H1 (cell line): Measurements from ENCODE around the gene ARHGEF4. TPM values are rescaled to one million over a fixed set of nuclear protein-coding genes. Genes with fewer than 3 reads are reported as not detected.

Source experiments
- CTCF ChIA-PET: fragments of 300-600 bp; sonication (Branson Sonifier 250); formaldehyde crosslinking; loops from one replicate; lab custom pipeline; 2021; ENCODE audit not compliant: partially characterized antibody; lab: Charles Lee
- POLR2A ChIA-PET: fragments of 300-600 bp; sonication (Branson Sonifier 250); formaldehyde crosslinking; loops from one replicate; lab custom pipeline; 2021; ENCODE audit warnings: inconsistent platforms; ENCODE audit not compliant: partially characterized antibody; lab: Charles Lee
- DNase-seq, 2 experiments: peaks; one replicate each; pipeline versions ENCODE4 v3.0.0 to v3.0.0-alpha.2; 2010 to 2022; ENCODE audit warnings: low spot score in 2 of 2, low read depth in 1 of 2, mixed read lengths in 1 of 2
- FAIRE-seq: peaks from 2 replicates; lab custom pipeline; 2011; peaks lifted over from hg19 to GRCh38; lab: Jason Lieb, UNC
- H2AFZ ChIP-seq: 2 replicates; pipeline ENCODE4 v1.8.1; 2012; ENCODE audit warnings: low read length, inconsistent platforms
- H2AK5ac ChIP-seq: 2 replicates; pipeline ENCODE4 v1.6.1; 2013; ENCODE audit warnings: low read depth, low read length
- H2BK120ac ChIP-seq: replicated peaks from 2 replicates; pipeline ENCODE3; 2013; ENCODE audit warnings: low read depth, low read length, inconsistent platforms
- H2BK12ac ChIP-seq: 2 replicates; pipeline ENCODE4 v1.6.1; 2013; ENCODE audit warnings: low read depth, low read length
- H2BK15ac ChIP-seq: 2 replicates; pipeline ENCODE4 v1.6.1; 2013; ENCODE audit warnings: low read length
- H2BK20ac ChIP-seq: 2 replicates; pipeline ENCODE4 v1.6.1; 2013; ENCODE audit warnings: low read length
- H2BK5ac ChIP-seq: 2 replicates; pipeline ENCODE4 v1.6.1; 2013; ENCODE audit warnings: low read depth, low read length
- H3K14ac ChIP-seq: 2 replicates; pipeline ENCODE4 v1.6.1; 2013; ENCODE audit warnings: inconsistent platforms; ENCODE audit not compliant: insufficient read length
- H3K18ac ChIP-seq: 2 replicates; pipeline ENCODE4 v1.6.1; 2013; ENCODE audit warnings: low read length; ENCODE audit errors: extremely low read depth
- H3K23ac ChIP-seq: 2 replicates; pipeline ENCODE4 v1.6.1; 2013; ENCODE audit warnings: inconsistent platforms; ENCODE audit not compliant: insufficient read length
- H3K23me2 ChIP-seq: 2 replicates; pipeline ENCODE4 v1.6.1; 2013; ENCODE audit warnings: low read depth, low read length
- H3K27ac ChIP-seq: 2 replicates; pipeline ENCODE4 v1.6.1; 2011; ENCODE audit warnings: low read depth, low read length, inconsistent platforms
- H3K27me3 ChIP-seq, 4 experiments: replicated peaks in 1 of 4; 1 replicate in 1 of 4; 2 replicates in 3 of 4; pipeline versions ENCODE4 v1.6.1 to v1.8.1; 2011 to 2013; ENCODE audit warnings: low read length in 3 of 4, mild to moderate bottlenecking in 3 of 4, inconsistent platforms in 2 of 4, mixed read lengths in 2 of 4, moderate library complexity in 1 of 4; ENCODE audit not compliant: control insufficient read depth in 3 of 4, insufficient read depth in 3 of 4; ENCODE audit errors: extremely low read depth in 1 of 4
- H3K36me3 ChIP-seq, 4 experiments: 2 replicates each; pipeline versions ENCODE4 v1.6.1 to v1.8.1; 2011 to 2013; ENCODE audit warnings: mild to moderate bottlenecking in 4 of 4, low read length in 3 of 4, moderate library complexity in 2 of 4, control low read depth in 1 of 4, inconsistent platforms in 1 of 4; ENCODE audit not compliant: insufficient read depth in 4 of 4, control insufficient read depth in 2 of 4
- H3K4ac ChIP-seq: replicated peaks from 2 replicates; pipeline ENCODE3; 2013; ENCODE audit warnings: low read length, low read depth, mixed read lengths, inconsistent platforms; ENCODE audit not compliant: insufficient read length
- H3K4me1 ChIP-seq, 4 experiments: replicated peaks in 1 of 4; 1 replicate in 1 of 4; 2 replicates in 3 of 4; pipeline versions ENCODE4 v1.6.1 to v1.8.1; 2011 to 2013; ENCODE audit warnings: low read length in 3 of 4, inconsistent platforms in 2 of 4, mixed read lengths in 1 of 4; ENCODE audit not compliant: insufficient read depth in 4 of 4, control insufficient read depth in 3 of 4
- H3K4me2 ChIP-seq, 2 experiments: 2 replicates each; pipeline versions ENCODE4 v1.6.1 to v1.8.1; 2011 to 2013; ENCODE audit warnings: low read depth in 2 of 2, low read length in 2 of 2, control low read depth in 1 of 2, inconsistent platforms in 1 of 2, mild to moderate bottlenecking in 1 of 2; ENCODE audit not compliant: insufficient read depth in 1 of 2
- H3K4me3 ChIP-seq, 4 experiments: fragments of 200-600, 300-600 bp in 1 of 4; sonication (generic), shearing (Covaris generic), sonication (Bioruptor Twin) in 1 of 4; 2 replicates each; pipeline versions ENCODE4 v1.5.1 to v1.8.1; 2011 to 2016; ENCODE audit warnings: low read length in 4 of 4, low read depth in 3 of 4, control low read depth in 2 of 4, inconsistent platforms in 2 of 4, mild to moderate bottlenecking in 2 of 4, mixed read lengths in 1 of 4, moderate library complexity in 1 of 4; ENCODE audit not compliant: insufficient read depth in 2 of 4; ENCODE audit errors: extremely low read depth in 1 of 4
- H3K56ac ChIP-seq: replicated peaks from 2 replicates; pipeline ENCODE3; 2013; ENCODE audit warnings: low read depth, mild to moderate bottlenecking, mixed read lengths, low read length, inconsistent platforms; ENCODE audit not compliant: insufficient read length
- H3K79me1 ChIP-seq: 2 replicates; pipeline ENCODE4 v1.6.1; 2013; ENCODE audit warnings: low read depth, low read length, control low read depth
- H3K79me2 ChIP-seq, 2 experiments: 2 replicates each; pipeline versions ENCODE4 v1.6.1 to v1.8.1; 2012 to 2013; ENCODE audit warnings: low read length in 2 of 2, mild to moderate bottlenecking in 2 of 2, inconsistent platforms in 1 of 2; ENCODE audit not compliant: insufficient read depth in 2 of 2, control insufficient read depth in 1 of 2
- H3K9ac ChIP-seq, 4 experiments: replicated peaks in 1 of 4; 1 replicate in 1 of 4; 2 replicates in 3 of 4; pipeline versions ENCODE4 v1.6.1 to v1.8.1; 2011 to 2013; ENCODE audit warnings: low read depth in 3 of 4, low read length in 3 of 4, control low read depth in 2 of 4, mild to moderate bottlenecking in 2 of 4, moderate library complexity in 2 of 4, inconsistent platforms in 1 of 4; ENCODE audit errors: extremely low read depth in 1 of 4
- H3K9me3 ChIP-seq, 2 experiments: 2 replicates each; pipeline versions ENCODE4 v1.6.1 to v1.8.1; 2012 to 2013; ENCODE audit warnings: mild to moderate bottlenecking in 2 of 2, moderate library complexity in 2 of 2, control low read depth in 1 of 2, inconsistent platforms in 1 of 2, low read depth in 1 of 2, low read length in 1 of 2, mixed read lengths in 1 of 2; ENCODE audit not compliant: insufficient read depth in 2 of 2
- H4K20me1 ChIP-seq, 2 experiments: replicated peaks in 1 of 2; 2 replicates each; pipeline versions ENCODE3 to v1.8.1; 2011 to 2013; ENCODE audit warnings: inconsistent platforms in 2 of 2, low read length in 2 of 2, mild to moderate bottlenecking in 1 of 2; ENCODE audit not compliant: insufficient read depth in 2 of 2, control insufficient read depth in 1 of 2
- H4K5ac ChIP-seq: 2 replicates; pipeline ENCODE4 v1.6.1; 2013; ENCODE audit warnings: low read length, low read depth, mixed read lengths, inconsistent platforms; ENCODE audit not compliant: insufficient read length
- H4K8ac ChIP-seq: 2 replicates; pipeline ENCODE4 v1.8.0; 2013; ENCODE audit warnings: mild to moderate bottlenecking, moderate library complexity, low read length, inconsistent platforms; ENCODE audit not compliant: insufficient read depth; ENCODE audit errors: extremely low read depth
- H4K91ac ChIP-seq: replicated peaks from 2 replicates; pipeline ENCODE3; 2013; ENCODE audit warnings: low read length, mixed read lengths, inconsistent platforms; ENCODE audit not compliant: insufficient read length
- CREB1 ChIP-seq: IDR thresholded peaks from 2 replicates; pipeline ENCODE4 v1.6.1; 2012; ENCODE audit warnings: inconsistent platforms
- SIX5 ChIP-seq: IDR thresholded peaks from 2 replicates; pipeline ENCODE4 v1.6.1; 2011; ENCODE audit warnings: mild to moderate bottlenecking, low read depth, low read length
- TBP ChIP-seq: IDR thresholded peaks from 2 replicates; pipeline ENCODE4 v1.6.1; 2011; ENCODE audit warnings: low read depth, low read length, improper control_type of control experiment
- USF2 ChIP-seq: IDR thresholded peaks from 2 replicates; pipeline ENCODE4 v1.6.1; 2011; ENCODE audit warnings: low read length, improper control_type of control experiment
- WGBS, 2 experiments: shearing (Covaris generic) in 1 of 2; methylation state at CpG; one replicate each; pipeline versions ENCODE4 v1.1.6 to v1.1.7; 2013 to 2015; ENCODE audit warnings: low lambda C conversion rate in 2 of 2, mixed read lengths in 2 of 2, inconsistent platforms in 1 of 2, low coverage in 1 of 2, missing lambda C conversion rate in 1 of 2; ENCODE audit not compliant: insufficient replicate concordance in 2 of 2, insufficient coverage in 1 of 2, insufficient read length in 1 of 2; ENCODE audit errors: extremely low coverage in 1 of 2, missing lambda C conversion rate in 1 of 2; 5-methylcytosine and 5-hydroxymethylcytosine counted together
- polyA plus RNA-seq, 7 experiments: library from polyadenylated mRNA; depleted of rRNA in 3 of 7; stranded (reverse) in 5 of 7; unstranded in 2 of 7; fragments of >200 nt in 5 of 7; fragments of 200-250 nt in 2 of 7; gene quantifications; 1 replicate in 5 of 7; 2 replicates in 1 of 7; 4 replicates in 1 of 7; pipeline versions ENCODE4 v1.2.1 to v1.2.3, GENCODE V29; 2011 to 2013; ENCODE audit warnings: missing spikeins in 2 of 7, mixed read lengths in 2 of 7
- total RNA-seq: library from RNA; stranded (reverse); fragmentation: NEBNext Ultra II Directional; extraction: Animal tissue kit (Norgen Biotek cat#: 25700); gene quantifications from 2 replicates; pipeline ENCODE4 v1.2.1, GENCODE V29; 2021

The ARHGEF4 gene
- total and polyA plus RNA-seq, 2 of the 8 experiments (the other 6 are each of a cell fraction or from before 2014, with no cell fraction given) = 10.6 to 14.6 TPM

DNA sequence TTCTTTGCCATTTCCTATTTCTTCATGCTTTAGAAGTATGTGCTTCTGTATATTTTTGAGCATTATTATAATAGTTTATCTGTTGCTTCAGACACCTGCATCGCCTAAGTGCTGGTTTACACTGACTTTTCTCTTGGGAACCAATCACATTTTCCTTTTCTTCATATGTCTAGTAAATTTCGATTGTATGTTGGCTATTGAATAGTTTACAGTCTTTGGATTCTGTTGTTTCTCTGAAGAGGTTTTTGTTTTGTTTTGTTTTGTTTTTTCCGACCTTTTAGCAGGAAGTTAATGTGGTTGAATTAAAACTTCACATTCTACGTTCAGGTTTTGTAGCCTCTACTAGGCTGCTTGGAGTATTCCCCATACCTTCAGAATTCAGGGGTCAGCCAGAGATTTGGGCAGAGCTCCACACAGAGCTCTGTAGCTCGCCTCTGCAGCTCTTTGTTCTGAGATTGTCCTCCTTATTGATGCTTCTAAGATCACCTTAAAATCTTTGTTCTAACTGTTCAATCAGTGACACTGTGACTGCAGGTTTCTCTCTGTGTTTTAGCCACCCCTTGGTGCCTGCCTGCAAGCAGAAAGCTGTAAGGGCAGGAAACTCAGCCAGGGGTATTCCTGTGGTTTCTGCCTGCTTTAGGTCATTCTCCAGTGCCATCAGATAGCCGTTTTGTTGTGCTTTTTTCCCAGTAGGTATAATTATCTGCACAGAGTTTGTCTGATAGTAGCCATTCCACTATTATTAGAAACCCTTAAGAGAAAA lies 173.2 kb downstream of the ARHGEF4 start:
- no peak overlapping the region for H2BK5ac ChIP-seq
- no peak overlapping the region for H3K9ac ChIP-seq
- no peak overlapping the region for H3K23ac ChIP-seq
- 84% methylated on average over 6 of the region's 6 CpGs; no CpG with 5 or more reads in 1 of the 2 experiments for WGBS, 2 experiments
- H3K18ac ChIP-seq = no peak overlapping the region
- H4K91ac ChIP-seq = no peak overlapping the region
- no peaks in the 10 kb centered on the region for H3K9me3 ChIP-seq
- H2AFZ ChIP-seq = no peak overlapping the region
- no peak overlapping the region for H2BK20ac ChIP-seq
- no peak overlapping the region for H3K4me3 ChIP-seq
- H2AK5ac ChIP-seq = no peak overlapping the region
- ChIA-PET CTCF (interaction anchor here (1.8 kb wide), 1 partner anchor 12 kb away, joined by 3 read pairs; no protein-coding TSS in a partner anchor), POLR2A (no interaction called here)
- H2BK12ac ChIP-seq = no peak overlapping the region
- FAIRE-seq (no peak), DNase-seq (no peak)
- H4K20me1 ChIP-seq = peaks cover 0 to 4% of the 10 kb centered on the region in 2 experiments
- no peaks in the 10 kb centered on the region for H3K36me3 ChIP-seq
- no peak overlapping the region for H2BK15ac ChIP-seq
- H2BK120ac ChIP-seq = no peak overlapping the region
- no peaks in the 10 kb centered on the region for H3K23me2 ChIP-seq
- no peaks in the 10 kb centered on the region for H3K79me1 ChIP-seq
- no peak overlapping the region for H3K14ac ChIP-seq
- H3K56ac ChIP-seq = no peak overlapping the region
- H3K27ac ChIP-seq = no peak overlapping the region
- TF ChIP-seq USF2 (no peak), CREB1 (no peak), SIX5 (no peak), TBP (no peak)
- H3K4ac ChIP-seq = no peak overlapping the region
- H3K4me2 ChIP-seq = no peak overlapping the region
- H4K5ac ChIP-seq = no peak overlapping the region
- no peaks in the 10 kb centered on the region for H3K79me2 ChIP-seq
- H3K4me1 ChIP-seq = peaks cover 0 to 2% (median 0%) of the 10 kb centered on the region in 4 experiments; a peak in 1 of 7 replicates
- no peaks in the 10 kb centered on the region for H3K27me3 ChIP-seq
- no peak overlapping the region for H4K8ac ChIP-seq
